PFSK-1 (cell line): Measurements from ENCODE around the gene PRH2.

Experiments used
- FOXP2 ChIP-seq: optimal IDR thresholded peaks from 2 replicates; pipeline ENCODE3; 2011; ENCODE audit warnings: borderline replicate concordance, control low read depth, inconsistent platforms; ENCODE audit not compliant: insufficient read depth; ENCODE audit errors: extremely low read length, extremely low read depth
- POLR2AphosphoS5 ChIP-seq: IDR thresholded peaks from 2 replicates; pipeline ENCODE4 v1.6.1; 2012; ENCODE audit warnings: low read depth, mild to moderate bottlenecking, control low read depth, low read length, moderate library complexity
- SIN3A ChIP-seq: IDR thresholded peaks from 2 replicates; pipeline ENCODE4 v1.6.1; 2012; ENCODE audit warnings: mild to moderate bottlenecking, low read length, moderate library complexity, borderline replicate concordance; ENCODE audit not compliant: insufficient read depth
- TAF1 ChIP-seq: IDR thresholded peaks from 2 replicates; pipeline ENCODE4 v1.6.1; 2012; ENCODE audit warnings: low read length, control low read depth, borderline replicate concordance; ENCODE audit not compliant: insufficient read depth
- TF ChIP-seq, protein P1 (sequence below), 2 experiments: IDR thresholded peaks; 2 replicates each; pipeline versions ENCODE4 v1.6.1 to v1.8.0; 2011 to 2012; ENCODE audit warnings: low read depth in 2 of 2, low read length in 2 of 2, control low read depth in 1 of 2, inconsistent platforms in 1 of 2, mild to moderate bottlenecking in 1 of 2, moderate library complexity in 1 of 2; ENCODE audit not compliant: insufficient read depth in 1 of 2

Gene PRH2

GRCh38 chr12:10952645-10953044, 23.6 kb downstream of the PRH2 start:
- TF ChIP-seq FOXP2 (no peak), TAF1 (no peak), POLR2AphosphoS5 (no peak), SIN3A (no peak)
- TF ChIP-seq, protein P1, sequence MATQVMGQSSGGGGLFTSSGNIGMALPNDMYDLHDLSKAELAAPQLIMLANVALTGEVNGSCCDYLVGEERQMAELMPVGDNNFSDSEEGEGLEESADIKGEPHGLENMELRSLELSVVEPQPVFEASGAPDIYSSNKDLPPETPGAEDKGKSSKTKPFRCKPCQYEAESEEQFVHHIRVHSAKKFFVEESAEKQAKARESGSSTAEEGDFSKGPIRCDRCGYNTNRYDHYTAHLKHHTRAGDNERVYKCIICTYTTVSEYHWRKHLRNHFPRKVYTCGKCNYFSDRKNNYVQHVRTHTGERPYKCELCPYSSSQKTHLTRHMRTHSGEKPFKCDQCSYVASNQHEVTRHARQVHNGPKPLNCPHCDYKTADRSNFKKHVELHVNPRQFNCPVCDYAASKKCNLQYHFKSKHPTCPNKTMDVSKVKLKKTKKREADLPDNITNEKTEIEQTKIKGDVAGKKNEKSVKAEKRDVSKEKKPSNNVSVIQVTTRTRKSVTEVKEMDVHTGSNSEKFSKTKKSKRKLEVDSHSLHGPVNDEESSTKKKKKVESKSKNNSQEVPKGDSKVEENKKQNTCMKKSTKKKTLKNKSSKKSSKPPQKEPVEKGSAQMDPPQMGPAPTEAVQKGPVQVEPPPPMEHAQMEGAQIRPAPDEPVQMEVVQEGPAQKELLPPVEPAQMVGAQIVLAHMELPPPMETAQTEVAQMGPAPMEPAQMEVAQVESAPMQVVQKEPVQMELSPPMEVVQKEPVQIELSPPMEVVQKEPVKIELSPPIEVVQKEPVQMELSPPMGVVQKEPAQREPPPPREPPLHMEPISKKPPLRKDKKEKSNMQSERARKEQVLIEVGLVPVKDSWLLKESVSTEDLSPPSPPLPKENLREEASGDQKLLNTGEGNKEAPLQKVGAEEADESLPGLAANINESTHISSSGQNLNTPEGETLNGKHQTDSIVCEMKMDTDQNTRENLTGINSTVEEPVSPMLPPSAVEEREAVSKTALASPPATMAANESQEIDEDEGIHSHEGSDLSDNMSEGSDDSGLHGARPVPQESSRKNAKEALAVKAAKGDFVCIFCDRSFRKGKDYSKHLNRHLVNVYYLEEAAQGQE (IDR thresholded peaks at IDR 0.05; ENCODE audit: insufficient read depth in 1 of 2, low read depth in 2 of 2, low read length in 2 of 2): no peak

GRCh38 chr12:10956085-10956484, 27.0 kb downstream of the PRH2 start:
- TF ChIP-seq SIN3A (no peak), FOXP2 (no peak), POLR2AphosphoS5 (no peak), TAF1 (no peak)
- TF ChIP-seq, protein P1 (IDR thresholded peaks at IDR 0.05; ENCODE audit: insufficient read depth in 1 of 2, low read depth in 2 of 2, low read length in 2 of 2): no peak

- TF ChIP-seq SIN3A: no peak
- TF ChIP-seq, protein P1 (IDR thresholded peaks at IDR 0.05; ENCODE audit: insufficient read depth in 1 of 2, low read depth in 2 of 2, low read length in 2 of 2): no peak
- TF ChIP-seq TAF1: no peak
- TF ChIP-seq FOXP2: no peak
- no peak for TF ChIP-seq POLR2AphosphoS5
Measured at GRCh38 chr12:10957741-10958140, 28.7 kb downstream of the PRH2 start.

DNA sequence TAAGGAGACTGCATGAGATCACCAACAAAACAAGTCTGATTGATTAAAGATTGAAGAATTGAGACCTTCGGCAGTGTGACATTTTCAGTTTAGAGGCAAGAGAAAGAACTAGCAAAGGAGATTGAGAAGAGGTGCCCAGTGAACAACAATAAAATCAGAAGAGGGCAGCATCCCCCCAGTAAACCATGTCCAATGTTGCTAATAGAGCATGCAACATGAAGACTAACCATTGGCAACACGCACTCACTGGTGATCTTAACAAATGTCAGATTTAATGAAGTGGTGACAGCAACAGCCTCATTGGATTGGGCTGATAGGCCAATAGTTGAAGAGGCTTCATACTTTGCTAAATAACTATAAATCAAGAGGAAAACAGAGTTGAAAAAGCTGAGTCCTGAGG, 30.8 kb downstream of the PRH2 start:
- TF ChIP-seq TAF1: no peak
- TF ChIP-seq SIN3A: no peak
- TF ChIP-seq, protein P1 (IDR thresholded peaks at IDR 0.05; ENCODE audit: insufficient read depth in 1 of 2, low read depth in 2 of 2, low read length in 2 of 2): no peak
- TF ChIP-seq FOXP2: no peak
- TF ChIP-seq POLR2AphosphoS5: no peak

- TF ChIP-seq SIN3A: no peak
- TF ChIP-seq POLR2AphosphoS5: no peak
- no peak for TF ChIP-seq TAF1
Measured at GRCh38 chr12:10960211-10960610, 31.2 kb downstream of the PRH2 start.
